Testis (tissue), 2 donors: ENCODE data around the gene NR4A1.

Experiments
- POLR2A ChIP-seq: fragments of 450-650 bp; IDR thresholded peaks from one replicate; pipeline ENCODE4 v1.6.1; 2017; ENCODE audit warnings: antibody characterized with exemption, mild to moderate bottlenecking, moderate library complexity
- TF ChIP-seq, protein P1 (sequence below), 3 experiments: fragments of 450-650 bp in 2 of 3; fragments of 200-600 bp in 1 of 3; sonication (generic) in 1 of 3; IDR thresholded peaks; one replicate each; pipeline ENCODE4 v1.5.1; 2016 to 2019; ENCODE audit warnings: antibody characterized with exemption in 3 of 3, mild to moderate bottlenecking in 2 of 3, moderate library complexity in 1 of 3

DNA sequence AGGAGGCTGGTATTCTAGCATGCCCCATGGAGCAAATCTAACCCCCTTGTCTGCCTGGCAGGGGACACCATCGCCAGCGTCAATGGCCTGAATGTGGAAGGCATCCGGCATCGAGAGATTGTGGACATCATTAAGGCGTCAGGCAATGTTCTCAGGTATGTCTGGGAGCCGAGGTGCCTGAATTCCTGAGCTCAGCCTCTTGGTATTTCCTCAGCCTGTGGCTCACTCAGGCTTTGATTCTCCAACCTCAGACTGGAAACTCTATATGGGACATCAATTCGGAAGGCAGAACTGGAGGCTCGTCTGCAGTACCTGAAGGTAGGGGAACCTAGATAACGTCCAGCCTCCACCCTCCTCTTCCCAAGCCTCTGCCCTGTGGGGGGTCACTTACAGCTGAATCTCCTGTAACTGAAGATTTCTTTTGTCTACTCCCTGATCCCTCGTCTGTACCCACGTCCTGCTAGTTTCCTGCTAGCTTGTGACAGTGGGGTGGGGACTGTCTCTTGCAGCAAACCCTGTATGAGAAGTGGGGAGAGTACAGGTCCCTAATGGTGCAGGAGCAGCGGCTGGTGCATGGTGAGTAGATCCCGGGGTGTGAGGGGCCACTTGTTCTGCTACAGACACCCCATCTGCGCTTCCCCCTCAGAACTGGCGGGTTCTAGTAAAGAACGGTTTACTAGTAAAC lies 37.5 kb upstream of the NR4A1 start:
- TF ChIP-seq, protein P1, sequence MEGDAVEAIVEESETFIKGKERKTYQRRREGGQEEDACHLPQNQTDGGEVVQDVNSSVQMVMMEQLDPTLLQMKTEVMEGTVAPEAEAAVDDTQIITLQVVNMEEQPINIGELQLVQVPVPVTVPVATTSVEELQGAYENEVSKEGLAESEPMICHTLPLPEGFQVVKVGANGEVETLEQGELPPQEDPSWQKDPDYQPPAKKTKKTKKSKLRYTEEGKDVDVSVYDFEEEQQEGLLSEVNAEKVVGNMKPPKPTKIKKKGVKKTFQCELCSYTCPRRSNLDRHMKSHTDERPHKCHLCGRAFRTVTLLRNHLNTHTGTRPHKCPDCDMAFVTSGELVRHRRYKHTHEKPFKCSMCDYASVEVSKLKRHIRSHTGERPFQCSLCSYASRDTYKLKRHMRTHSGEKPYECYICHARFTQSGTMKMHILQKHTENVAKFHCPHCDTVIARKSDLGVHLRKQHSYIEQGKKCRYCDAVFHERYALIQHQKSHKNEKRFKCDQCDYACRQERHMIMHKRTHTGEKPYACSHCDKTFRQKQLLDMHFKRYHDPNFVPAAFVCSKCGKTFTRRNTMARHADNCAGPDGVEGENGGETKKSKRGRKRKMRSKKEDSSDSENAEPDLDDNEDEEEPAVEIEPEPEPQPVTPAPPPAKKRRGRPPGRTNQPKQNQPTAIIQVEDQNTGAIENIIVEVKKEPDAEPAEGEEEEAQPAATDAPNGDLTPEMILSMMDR (IDR thresholded peaks at IDR 0.05) = no peak
- no peak for TF ChIP-seq POLR2A
